Measurements from ENCODE around the gene MPZL3.

Gene MPZL3, protein sequence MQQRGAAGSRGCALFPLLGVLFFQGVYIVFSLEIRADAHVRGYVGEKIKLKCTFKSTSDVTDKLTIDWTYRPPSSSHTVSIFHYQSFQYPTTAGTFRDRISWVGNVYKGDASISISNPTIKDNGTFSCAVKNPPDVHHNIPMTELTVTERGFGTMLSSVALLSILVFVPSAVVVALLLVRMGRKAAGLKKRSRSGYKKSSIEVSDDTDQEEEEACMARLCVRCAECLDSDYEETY

DNA sequence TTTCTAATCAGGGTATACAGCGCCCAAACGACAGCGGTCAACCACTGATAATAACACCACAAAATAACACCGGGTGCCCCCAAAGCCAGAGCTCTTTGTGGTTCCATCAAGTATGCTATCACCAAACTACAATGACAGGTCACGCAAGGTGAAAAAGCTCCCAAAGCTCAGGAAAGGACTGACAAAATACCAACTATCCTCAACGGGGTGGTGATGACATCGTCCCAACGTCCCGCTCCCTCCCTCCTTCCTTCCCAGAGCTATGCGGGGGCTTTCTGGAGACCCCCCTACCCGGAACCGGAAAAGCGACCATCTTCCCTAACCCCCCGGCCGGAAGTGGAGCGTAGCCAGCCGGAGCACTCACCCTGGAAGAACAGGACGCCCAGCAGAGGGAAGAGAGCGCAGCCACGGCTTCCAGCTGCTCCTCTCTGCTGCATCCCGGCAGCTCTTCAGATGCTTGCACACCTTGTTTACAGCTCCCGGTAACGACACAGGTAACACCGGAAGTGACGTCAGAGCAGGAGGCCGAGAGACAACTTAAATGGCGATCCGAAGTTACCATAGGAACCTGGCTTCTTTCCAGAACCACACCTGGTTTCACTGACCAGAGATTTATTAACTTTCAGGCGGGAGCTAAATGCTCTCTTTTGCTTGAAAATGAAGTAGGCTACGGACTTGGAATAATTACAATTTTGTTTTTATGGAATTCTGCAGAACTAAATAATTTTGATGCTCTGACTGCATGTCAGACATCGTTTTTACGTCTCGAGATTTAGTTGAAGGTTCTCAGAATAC is at the start of gene MPZL3:
Gene MPZL3, minus strand, starts transcription at position 508 of the 795 bp plus-strand sequence. Its CDS starts 71 bp downstream, at position 437.
- DNase-seq, result peak; percentile 87

DNA sequence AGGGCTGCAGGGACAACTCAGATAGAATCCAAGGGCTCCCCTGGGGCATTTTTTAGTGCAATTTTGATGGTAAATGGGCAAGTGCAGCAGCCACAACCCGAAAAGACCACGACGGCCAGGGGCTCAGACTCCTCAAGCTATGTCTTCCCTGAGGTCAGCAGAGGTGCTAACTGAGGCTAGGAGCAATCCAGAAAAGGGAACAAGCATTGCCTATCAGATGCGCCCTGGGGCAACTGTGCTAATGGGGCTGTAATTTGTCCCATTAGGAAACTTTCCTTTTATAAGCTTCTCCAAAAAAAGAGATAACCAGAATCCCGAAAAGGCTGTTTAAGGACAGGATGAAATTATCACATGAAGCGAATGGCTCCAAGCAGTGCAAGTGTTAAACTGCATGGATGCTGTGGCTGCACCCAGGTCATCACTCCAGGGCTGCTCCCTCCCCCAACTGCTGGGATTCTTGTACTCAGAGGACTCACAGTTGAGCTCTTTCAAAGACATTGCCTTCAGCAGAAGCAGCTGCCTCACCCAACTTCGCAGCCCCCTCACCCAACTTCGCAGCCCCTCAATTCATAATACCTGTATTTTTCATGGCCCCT is 49.5 kb upstream of the MPZL3 start:
- DNase-seq, result no peak

DNA sequence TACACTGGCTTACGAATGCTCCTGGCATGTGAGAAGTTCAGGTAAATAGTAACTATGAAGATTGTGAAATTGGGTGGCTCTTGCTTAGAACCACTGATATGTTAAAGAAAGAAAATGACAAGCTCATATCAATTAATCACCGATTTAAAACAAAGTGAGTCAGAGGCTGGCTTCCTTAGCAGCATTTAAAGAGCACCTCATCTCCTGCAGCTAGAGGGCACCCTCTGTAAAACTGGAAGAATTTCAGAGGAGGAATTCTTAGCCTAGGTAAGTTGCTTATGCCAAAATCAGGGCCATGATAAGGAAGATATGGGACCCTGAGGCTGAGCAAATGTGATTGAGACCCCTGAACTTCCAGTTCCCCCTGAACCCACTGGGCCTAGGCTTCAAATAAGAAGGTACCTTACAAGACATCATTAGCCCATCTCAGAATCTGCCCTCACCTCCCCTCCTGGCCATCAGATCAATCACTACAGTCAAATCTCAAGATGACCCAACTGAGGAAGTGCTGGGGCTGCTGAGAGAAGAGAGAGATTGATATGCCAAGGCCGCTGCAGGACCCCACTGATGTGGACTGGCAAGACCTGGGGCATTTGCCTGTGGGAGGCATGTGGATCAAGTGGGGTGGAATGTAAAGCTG is 43.8 kb upstream of the MPZL3 start:
- DNase-seq, result peak; percentile 54

DNA sequence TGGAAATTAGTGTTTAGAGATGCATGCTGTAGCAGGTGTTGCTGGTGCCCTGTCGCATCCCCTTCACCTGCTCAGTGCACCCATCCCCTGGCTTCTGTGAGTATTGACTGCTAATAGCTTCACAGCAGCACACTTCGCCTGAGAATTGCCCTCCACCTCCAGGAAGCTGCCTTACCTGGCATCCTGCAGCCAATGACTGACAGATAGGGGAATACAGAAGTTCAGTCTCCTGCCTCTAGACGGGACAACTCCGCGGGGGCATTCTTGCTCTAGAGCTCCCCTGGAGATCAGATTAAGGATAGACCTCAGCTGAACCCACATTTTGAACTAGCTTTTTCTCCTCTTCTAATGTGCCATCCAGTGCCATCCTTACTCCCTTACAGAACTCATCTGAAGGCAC is 43.0 kb upstream of the MPZL3 start:
- DNase-seq, result no peak

DNA sequence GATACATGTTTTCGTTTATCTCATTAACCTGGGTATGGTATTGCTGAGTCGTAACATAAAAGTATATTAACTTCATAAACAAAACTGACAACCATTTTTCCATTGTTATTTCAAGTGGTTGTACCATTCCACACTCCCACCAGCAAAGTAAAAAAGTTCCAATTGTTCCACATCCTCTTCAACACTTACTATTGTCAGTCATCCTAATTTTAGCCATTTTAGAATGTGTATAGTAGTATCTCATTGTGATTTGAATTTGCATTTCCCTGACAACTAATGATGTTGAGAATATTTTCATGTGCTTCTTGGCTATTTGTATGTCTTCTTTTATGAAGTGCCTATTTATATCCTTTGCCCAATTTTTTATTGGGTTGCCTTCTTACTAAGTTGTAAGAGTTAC is 41.9 kb upstream of the MPZL3 start:
- no peak for DNase-seq

DNA sequence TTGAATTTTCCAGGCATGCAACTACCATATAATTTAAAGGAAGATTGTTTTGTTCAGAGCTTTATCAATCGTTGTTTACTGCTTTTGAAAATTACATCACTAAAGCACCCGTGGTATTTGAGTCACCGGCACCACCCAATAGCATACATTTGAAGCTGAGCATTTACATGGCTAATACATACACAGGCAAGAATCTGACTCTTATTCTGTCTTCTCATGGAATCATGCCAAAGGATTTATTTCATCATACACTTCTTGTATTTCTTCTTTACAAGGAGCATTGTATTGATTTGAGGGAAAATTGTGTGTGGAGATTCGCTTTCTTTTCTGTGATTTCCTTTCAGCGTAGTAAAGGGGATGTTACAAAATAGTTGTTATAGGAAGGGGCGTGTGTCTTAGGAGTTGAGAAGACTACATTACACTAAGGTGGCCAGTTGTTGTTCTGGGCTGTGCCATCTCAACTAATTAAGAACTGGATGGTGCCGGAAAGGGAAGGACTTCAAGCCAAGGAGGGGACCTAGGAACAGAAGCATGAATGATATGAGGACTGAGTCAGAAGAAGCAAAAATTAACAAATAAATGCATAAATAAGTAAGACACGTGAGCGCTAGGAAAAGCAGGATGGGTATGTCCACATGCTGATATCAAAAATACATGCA is 39.4 kb upstream of the MPZL3 start:
- no peak for DNase-seq

DNA sequence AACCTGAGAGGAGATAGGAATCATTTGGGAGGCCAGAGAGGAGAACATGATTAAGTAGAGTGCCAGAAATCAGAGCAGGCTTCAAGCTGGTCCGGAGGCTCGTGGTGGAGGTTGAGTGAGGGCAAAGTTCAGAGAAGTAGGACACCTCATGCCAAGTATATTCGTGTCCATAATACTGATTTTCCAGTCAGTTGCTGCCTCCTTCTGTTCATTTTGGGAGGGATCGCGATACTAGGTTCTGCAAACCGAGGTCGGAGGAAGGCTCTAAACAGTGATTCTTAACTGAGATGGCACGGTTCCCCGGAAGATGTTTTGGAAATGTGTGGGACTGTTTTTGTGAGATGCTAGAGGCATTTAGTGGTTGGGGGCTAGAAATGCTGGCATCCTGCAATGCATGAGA is 38.8 kb upstream of the MPZL3 start:
- DNase-seq, result peak; percentile 54

DNA sequence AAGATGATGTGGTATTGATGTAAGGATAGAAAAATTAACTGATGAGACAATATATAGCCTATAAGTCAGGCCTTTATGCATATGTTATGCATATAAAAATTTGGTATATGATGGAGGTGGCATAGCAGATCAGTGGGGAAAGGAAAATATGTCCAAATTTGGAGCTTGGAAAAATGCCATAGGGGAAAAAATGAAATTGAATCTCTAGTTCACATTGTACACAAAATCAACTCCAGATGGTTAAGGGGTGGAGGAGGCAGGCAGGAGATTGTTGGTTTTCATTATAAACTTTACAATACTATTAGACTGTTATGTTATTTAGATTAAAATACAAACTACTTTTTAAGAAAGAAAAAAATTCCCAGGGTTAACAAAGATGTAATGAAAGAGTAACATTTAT is 37.2 kb upstream of the MPZL3 start:
- DNase-seq, result no peak

DNA sequence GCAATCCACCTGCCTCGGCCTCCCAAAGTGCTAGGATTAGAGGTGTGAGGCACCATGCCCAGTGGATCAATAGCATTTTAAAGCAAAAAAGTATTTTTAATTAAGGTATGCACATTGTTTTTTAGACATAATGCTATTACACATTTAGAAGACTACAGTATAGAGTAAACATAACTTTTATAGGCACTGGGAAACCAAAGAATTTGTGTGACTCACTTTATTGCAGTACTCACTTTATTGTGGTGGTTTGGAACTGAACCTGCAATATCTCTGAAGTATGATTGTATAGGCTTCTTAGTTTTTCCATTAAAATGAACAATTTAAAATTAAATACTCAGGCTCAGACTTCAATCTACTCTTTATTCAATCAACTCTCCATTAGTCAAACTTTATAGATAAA is 34.8 kb upstream of the MPZL3 start:
- DNase-seq, result no peak

DNA sequence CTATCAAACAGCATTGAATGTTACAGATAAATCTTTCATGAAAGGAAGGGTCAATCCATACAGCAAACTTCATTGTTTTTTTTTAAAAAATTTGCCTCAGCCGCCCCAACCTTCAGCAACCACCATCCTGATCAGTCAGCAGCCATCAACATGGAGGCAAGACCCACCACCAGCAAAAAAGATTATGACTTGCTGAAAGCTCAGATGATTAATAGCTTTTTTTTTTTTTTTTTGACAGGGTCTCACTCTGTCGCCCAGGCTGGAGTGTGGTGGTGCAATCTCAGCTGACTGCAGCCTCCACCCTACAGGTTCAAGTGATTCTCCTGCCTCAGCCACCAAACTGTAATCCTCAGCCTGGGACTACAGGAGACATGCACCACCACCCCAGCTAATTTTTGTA is 34.4 kb upstream of the MPZL3 start:
- no peak for DNase-seq

DNA sequence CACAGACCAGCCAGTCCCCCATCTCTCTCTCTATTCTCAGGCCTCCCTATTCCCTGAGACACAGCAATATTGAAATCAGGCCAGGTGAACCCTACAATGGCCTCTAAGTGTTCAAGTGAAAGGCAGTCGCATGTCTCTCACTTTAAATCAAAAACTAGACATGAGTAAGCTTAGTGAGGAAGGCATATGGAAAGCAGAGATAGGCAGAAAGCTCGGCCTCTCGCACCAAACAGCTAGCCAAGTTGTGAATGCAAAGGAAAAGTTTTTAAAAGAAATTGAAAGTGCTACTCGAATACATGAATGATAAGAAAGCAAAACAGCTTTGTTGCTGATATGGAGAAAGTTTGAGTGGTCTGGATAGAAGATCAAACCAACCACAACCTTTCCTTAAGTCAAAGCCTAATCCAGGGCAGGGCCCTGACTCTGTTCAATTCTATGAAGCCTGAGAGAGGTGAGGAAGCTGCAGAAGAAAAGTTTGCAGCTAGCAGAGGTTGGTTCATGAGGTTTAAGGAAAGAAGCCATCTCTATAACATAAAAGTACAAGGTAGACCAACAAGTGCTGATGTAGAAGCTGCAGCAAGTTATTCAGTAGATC is 31.7 kb upstream of the MPZL3 start:
- no peak for DNase-seq

DNA sequence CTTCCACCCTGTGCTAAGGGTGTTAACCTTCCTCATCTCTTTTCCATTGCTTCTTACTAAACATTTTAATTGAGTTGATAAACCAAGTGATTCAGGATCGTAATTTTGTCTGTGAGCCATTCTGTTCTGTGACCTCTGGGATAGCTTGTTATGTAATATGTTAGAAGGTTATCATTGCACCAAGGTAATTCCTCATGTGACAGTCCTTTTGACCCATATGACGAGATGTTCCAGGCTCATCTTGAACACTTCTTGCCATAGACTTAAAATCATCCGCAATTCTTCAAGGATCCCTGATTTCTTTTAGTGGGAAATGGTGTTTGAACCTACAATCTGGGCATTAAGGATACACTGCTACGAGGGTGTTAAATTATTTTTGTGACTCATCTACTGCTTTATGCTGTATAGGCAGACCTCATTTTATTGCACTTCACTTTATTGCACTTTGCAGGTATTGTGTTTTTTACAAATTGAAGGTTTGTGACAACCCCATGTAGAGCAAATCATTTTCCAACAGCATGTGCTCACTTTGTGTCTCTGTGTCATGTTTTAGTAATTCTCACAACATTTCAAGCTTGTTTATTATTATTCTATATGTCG is 31.0 kb upstream of the MPZL3 start:
- no peak for DNase-seq

DNA sequence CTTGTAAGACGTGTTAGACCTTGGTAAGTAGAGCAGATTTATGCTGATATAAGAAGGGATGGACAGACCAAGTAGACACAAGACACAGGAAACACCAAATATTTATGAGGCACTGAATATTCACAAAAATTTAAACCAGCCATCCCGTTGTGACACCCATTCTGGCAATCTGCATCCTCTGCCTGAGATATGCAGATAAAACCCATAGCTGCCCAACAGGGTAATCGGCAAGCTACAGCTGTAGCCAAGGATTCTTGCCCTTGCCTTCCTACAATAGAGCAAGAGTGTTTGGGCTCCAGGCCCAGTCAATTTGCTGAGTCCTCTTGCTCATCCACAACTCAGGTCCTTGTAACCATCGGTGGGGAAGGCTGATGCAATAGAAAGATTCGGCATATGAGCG is 30.4 kb upstream of the MPZL3 start:
- no peak for DNase-seq

DNA sequence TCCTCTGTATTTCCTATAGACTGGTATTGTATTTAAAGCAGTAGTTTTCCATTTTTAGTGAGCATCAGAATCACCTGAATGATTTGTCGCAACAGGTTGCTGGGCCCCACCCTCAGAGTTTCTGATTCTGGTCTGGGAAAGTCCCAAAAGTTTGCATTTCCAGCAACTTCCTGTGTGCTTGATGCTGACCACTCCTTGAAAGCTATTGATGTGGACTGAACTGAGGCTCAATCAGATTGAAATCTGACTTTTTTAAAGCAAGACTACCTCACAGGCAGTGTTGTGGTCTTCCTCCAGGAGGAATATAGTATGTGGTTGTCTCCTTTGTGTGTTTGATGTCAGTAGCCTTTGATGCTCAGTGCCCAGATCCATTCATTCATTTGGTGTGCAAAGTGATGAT is 29.1 kb upstream of the MPZL3 start:
- DNase-seq, result peak; percentile 46

DNA sequence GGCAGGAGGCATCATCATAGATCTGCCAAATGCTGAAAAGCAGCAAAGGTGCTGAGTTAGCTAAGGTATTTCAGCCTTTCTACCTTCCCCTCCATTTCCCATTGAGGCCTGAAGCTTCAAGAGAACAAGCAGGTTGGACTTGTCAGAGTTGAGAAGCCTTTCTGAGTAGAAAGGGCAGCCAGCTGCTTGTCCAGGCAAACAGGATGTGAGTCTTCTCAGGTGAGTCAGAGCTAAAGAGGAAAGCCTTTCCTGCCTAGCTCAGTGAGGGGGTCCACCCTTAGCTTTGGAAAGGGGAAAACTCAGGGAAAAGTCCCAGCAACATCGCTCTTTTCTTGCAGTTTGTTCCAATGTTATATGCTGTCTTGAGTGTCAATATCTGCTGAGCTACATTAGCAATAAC is 25.1 kb upstream of the MPZL3 start:
- DNase-seq, result peak; percentile 39

DNA sequence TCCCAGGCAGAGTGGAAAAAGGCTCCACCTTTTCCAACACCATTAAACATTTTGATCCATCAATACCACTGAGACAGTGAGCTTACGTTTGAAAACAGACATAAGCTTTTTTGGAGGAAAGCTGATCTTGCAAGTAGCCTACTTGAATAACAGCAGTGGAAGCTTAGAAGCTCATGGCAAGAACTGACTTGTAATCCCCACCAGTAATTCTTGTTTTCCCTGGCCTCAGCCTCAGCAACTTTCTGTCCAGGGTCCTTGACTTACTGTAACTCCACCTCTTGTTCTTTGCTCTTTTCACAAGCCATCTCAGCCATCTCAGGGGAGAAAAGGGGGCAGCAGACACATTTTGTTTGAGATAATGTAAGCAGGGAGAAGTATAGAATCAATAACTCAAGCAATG is 24.3 kb upstream of the MPZL3 start:
- no peak for DNase-seq

DNA sequence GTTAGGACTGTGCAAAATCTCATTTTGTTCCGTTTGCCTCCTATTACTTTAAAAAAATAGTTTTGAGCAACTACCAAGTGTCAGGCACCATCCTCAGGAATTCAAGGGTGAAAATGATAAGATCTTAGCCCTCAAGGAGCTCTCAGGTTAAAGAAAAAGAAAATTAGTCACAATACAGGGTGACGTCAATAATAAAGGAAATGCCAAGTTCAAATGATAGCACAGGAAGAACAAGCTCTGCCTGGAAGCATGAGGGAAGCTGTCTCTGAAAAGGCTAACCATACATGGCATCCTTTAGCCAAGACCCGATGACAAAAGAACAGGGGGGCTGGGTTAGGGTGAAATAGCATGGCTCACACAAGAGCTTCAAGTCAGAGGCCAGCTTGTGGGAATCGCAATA is 23.0 kb upstream of the MPZL3 start:
- DNase-seq, result no peak

DNA sequence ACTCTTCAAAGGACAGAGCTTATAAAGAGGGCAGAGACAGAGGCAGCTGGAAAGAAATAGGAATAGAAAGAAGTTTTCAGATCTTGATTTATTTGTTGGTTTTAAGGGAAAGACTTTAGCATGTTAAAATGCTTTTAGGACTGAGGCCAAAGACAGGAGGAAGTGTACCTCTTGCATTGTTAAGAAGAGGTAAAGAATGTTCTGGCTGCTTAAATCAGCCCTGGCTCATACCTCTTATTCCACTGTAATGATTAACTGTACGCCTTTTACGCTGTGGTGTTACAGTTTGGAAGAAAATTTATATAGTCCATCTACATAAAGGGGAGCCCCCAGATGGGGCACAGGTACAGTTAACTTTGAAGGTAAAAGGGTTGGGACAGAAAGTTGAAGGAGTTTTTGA is 22.0 kb upstream of the MPZL3 start:
- no peak for DNase-seq

DNA sequence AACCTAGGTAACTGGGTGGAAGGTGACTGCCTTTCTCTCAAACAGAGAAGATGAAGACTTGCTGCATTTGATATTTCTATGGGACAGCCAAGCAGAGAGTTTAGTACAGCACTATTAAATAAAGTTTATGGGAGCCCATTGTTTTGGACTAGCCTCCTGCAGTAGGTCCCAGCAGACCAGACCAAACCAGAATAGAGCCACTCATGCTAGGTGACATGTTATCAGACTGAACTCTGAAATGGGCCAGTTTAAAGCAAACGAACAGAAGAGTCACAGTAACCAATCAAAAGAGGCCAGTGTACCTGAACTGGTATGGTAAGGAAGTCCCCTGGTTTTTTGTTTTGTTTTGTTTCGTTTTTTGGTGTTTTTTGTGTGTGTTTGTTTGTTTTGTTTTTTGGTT is 19.8 kb upstream of the MPZL3 start:
- no peak for DNase-seq

DNA sequence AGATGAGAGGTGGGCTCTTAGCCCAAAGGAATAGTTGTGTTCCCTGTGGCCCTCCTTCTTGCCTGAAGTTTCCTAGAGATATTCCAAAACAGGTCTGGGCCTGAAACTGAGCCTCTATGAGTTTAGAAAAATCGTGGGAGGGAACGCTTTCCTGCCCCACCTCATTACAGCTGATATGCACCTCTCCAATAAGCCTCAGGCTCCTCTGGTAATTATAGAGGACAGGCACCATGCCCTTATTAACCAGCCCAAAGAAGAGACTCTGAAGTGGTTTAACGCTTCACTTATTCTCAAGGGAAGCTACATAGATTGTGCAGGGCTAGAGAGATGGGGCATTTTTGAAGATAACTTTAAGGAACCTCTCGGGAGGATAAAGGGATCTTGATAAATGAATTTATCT is 15.3 kb upstream of the MPZL3 start:
- DNase-seq, result no peak

DNA sequence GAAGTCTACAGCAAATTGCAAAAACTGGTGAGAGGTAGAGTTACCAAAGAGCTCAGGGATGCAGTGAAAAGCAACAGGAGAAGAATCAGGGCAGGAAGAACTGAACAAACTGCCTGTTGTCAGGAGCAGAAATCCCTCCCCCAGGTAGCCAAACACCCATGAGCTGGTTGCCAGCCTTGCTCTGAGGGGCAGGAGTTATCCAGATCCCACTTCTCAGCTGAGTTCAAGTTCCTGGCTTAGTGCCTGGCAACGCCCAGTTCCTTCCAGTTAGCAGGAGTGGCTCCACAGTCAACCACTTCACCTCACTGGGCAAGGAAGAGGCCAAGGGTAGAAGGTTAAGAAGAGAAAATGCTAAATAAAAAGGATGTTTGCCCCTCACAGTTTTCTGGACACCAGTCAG is 13.8 kb upstream of the MPZL3 start:
- DNase-seq, result no peak

Data from activated CD4-positive, alpha-beta T cell treated with anti-CD3 and anti-CD28 coated beads, Interleukin-2, amount 50 U/mL, for 16 hours (primary cell).